Measurements from ENCODE around the gene LHPP.

GRCh38 chr10:124418726-124419501, 42.7 kb upstream of the LHPP start, which contains the start of gene OAT:
- TF ChIP-seq EZH2 (IDR thresholded peaks at IDR 0.05; ENCODE audit: insufficient read depth, poor library complexity, severe bottlenecking) (no peak), EZH2phosphoT487 (IDR thresholded peaks at IDR 0.05; ENCODE audit: insufficient read depth, low read depth) (no peak)

Measured in GM23248 (cell line).